Adrenal gland (tissue), 19 donors: ENCODE measurements around the gene RPS6KA5. TPM values are rescaled to one million over a fixed set of nuclear protein-coding genes. Genes with fewer than 3 reads are reported as not detected.

Experiments
- DNase-seq, 7 donors: peaks; one replicate each; pipeline ENCODE4 v3.0.0-alpha.2; 2019 to 2020
- H3K27ac ChIP-seq, 5 donors: fragments of 200-600 bp; sonication (generic) in 4 of 5; 1 replicate in 3 of 5; 2 replicates in 2 of 5; pipeline versions ENCODE4 v1.5.1 to v1.8.0; 2016 to 2020; ENCODE audit warnings: mild to moderate bottlenecking in 1 of 5
- H3K27me3 ChIP-seq: fragments of 200-600 bp; 2 replicates; pipeline ENCODE4 v1.8.0; 2021
- H3K36me3 ChIP-seq, 2 donors: fragments of 200-600 bp; replicated peaks in 1 of 2; 1 replicate in 1 of 2; 2 replicates in 1 of 2; pipeline versions ENCODE4 v1.5.1 to v1.8.0; 2018 to 2022
- H3K4me1 ChIP-seq, 2 donors: fragments of 200-600 bp; replicated peaks in 1 of 2; 1 replicate in 1 of 2; 2 replicates in 1 of 2; pipeline versions ENCODE4 v1.5.1 to v1.8.0; 2018 to 2021
- H3K4me3 ChIP-seq, 4 donors: fragments of 200-600 bp; sonication (generic) in 3 of 4; one replicate each; pipeline ENCODE4 v1.5.1; 2016 to 2018
- H3K9me3 ChIP-seq, 3 donors: fragments of 200-600 bp; sonication (generic) in 1 of 3; replicated peaks in 1 of 3; 1 replicate in 2 of 3; 2 replicates in 1 of 3; pipeline versions ENCODE4 v1.5.1 to v1.8.0; 2016 to 2021
- POLR2A ChIP-seq, 2 donors: fragments of 450-650 bp; IDR thresholded peaks; one replicate each; pipeline ENCODE4 v1.6.1; 2017; ENCODE audit warnings: antibody characterized with exemption in 2 of 2, mild to moderate bottlenecking in 2 of 2, moderate library complexity in 1 of 2
- WGBS, 4 donors: extraction: QIAGEN DNeasy Blood & Tissue Kit in 2 of 4; methylation state at CpG; one replicate each; pipeline versions ENCODE4 v1.1.5 to v1.1.7; 2013 to 2017; 5-methylcytosine and 5-hydroxymethylcytosine counted together
- intact Hi-C, 2 donors: fragments of 100-400 bp; cut with DNase I; formaldehyde crosslinking; loops; one replicate each; pipeline versions ENCODE4 v1.14.1 to v1.15.0; 2022 to 2023
- long read RNA-seq, 10 donors: library from polyadenylated mRNA in 3 of 10; unstranded in 2 of 10; stranded (forward) in 1 of 10; transcript quantifications; one replicate each; pipeline ENCODE4 v2.0.0 and lab custom pipeline, GENCODE V29; 2021 to 2026
- polyA plus RNA-seq, 3 donors: library from polyadenylated mRNA; stranded (reverse); fragments of 200-250 nt in 2 of 3; fragments of 350-450 nt in 1 of 3; fragmentation: Illumina TruSeq in 1 of 3; extraction: RNeasy Lipid Tissue Mini Kit (QIAGEN cat#74804) in 1 of 3; gene quantifications; one replicate each; pipeline ENCODE4 v1.2.3, GENCODE V29; 2013 to 2014
- total RNA-seq, 9 donors: library from RNA; depleted of rRNA in 4 of 9; stranded (reverse); fragments of >200 nt in 4 of 9; fragments of 120-200 nt in 1 of 9; fragmentation: NEBNext Ultra II Directional in 1 of 9; extraction: Animal tissue kit (Norgen Biotek cat#: 25700) in 1 of 9; gene quantifications; one replicate each; pipeline versions ENCODE4 v1.1.0 to v1.2.4, GENCODE V29; 2013 to 2023
- TF ChIP-seq, protein P1 (sequence below), 6 experiments: fragments of 450-650 bp in 4 of 6; fragments of 200-600 bp in 2 of 6; sonication (generic) in 1 of 6; IDR thresholded peaks; 1 replicate in 5 of 6; 2 replicates in 1 of 6; pipeline versions ENCODE4 v1.5.1 to v1.8.0; 2016 to 2021; ENCODE audit warnings: antibody characterized with exemption in 6 of 6, mild to moderate bottlenecking in 2 of 6, moderate library complexity in 1 of 6
- donor health status: healthy with polysubstance abuse.
- donor health status: Bipolar disorder and iron deficiency.
- donor health status: DM: yes; HTN: yes; CAD: no.
- donor health status: DM: no; HTN: no; CAD: no.
- donor health status: DM: no; HTN: no; CAD: no.
- donor health status: DM: yes; HTN: yes; CAD: no.

RPS6KA5 gene
- total RNA-seq (1 to 10 TPM; 1.7 to 5.5 (median 2.1) TPM), polyA plus RNA-seq (under 1 TPM; 0.27 to 0.99 (median 0.72) TPM)
- long read RNA-seq, donor 1: 0 reads
- long read RNA-seq, donor 2: 0 reads
- long read RNA-seq, donor 3: 0 reads
- long read RNA-seq, donor 4: 0 reads
- long read RNA-seq, donor 5, full-length matches to known transcripts: 3 of 4 reads
- long read RNA-seq, donor 5, partial matches to known transcripts: 1 of 4 reads
- long read RNA-seq, donor 5, other reads (novel, unspliced or antisense): 0 of 4 reads
- long read RNA-seq, donor 6, partial matches to known transcripts: 0 of 1 reads
- long read RNA-seq, donor 6, other reads (novel, unspliced or antisense): 1 of 1 reads
- long read RNA-seq, donor 7: 0 reads
- long read RNA-seq, donor 8: 0 reads
- long read RNA-seq, donor 9: 0 reads
- long read RNA-seq, donor 10: 0 reads

DNA sequence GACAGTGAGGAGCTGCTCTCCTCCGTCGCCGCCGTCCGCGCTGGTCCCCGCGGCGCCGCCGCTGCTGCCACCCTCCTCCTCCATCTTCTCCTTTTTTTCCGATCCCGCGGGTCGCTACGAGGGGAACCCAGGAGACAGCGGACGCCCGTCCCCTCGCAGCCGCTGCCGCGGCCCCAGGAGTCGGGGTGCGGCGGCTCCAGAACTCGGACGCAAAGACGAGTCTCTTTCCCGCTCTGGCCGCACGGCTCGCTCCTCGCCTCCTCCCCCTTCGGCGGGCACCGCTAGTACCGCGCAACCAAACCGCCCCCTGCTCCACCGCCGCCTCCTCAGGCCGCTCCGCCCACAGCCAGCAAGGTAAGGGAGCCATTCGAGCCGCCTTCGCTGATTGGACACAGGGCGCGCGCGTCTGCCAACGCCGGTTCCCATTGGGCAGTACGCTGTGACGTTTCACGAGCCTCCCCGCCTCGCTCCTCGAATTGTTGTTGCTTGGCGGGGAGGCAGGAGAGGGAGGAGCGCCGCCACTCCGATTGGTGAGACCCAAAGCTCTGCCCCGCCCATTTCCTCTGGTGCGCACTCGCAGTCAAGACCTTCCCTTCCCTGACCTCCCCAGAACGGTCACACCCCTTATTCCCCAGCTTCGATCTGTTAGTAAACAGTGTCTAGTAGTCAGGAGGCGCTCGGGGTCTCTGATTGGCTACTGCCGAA, at the start of gene RPS6KA5:
Gene RPS6KA5, minus strand, starts transcription at position 291 of the 705 bp plus-strand sequence. Its CDS starts 207 bp downstream, at position 84.
- 0 to 1% (median 1%) methylated on average over 24 to 71 of the region's 71 CpGs for WGBS, 4 donors
- H3K9me3 ChIP-seq: no peaks in the 10 kb centered on the region
- intact Hi-C loops: no loop called here
- H3K36me3 ChIP-seq: no peaks in the 10 kb centered on the region
- DNase-seq: peak; percentile 100
- H3K27ac ChIP-seq: peak within 1 kb of the TSS; percentile 80 to 93 (median 83)
- no peaks in the 10 kb centered on the region for H3K27me3 ChIP-seq
- TF ChIP-seq, protein P1, sequence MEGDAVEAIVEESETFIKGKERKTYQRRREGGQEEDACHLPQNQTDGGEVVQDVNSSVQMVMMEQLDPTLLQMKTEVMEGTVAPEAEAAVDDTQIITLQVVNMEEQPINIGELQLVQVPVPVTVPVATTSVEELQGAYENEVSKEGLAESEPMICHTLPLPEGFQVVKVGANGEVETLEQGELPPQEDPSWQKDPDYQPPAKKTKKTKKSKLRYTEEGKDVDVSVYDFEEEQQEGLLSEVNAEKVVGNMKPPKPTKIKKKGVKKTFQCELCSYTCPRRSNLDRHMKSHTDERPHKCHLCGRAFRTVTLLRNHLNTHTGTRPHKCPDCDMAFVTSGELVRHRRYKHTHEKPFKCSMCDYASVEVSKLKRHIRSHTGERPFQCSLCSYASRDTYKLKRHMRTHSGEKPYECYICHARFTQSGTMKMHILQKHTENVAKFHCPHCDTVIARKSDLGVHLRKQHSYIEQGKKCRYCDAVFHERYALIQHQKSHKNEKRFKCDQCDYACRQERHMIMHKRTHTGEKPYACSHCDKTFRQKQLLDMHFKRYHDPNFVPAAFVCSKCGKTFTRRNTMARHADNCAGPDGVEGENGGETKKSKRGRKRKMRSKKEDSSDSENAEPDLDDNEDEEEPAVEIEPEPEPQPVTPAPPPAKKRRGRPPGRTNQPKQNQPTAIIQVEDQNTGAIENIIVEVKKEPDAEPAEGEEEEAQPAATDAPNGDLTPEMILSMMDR (IDR thresholded peaks at IDR 0.05): peak in 5 of 6 experiments; percentile 24 to 46 (median 27)
- TF ChIP-seq POLR2A (IDR thresholded peaks at IDR 0.05): peak; percentile 76 to 91
- peak within 1 kb of the TSS; percentile 54 to 98 (median 75) for H3K4me3 ChIP-seq
- H3K4me1 ChIP-seq: peaks cover 3 to 11% of the 10 kb centered on the region in 2 donors

DNA sequence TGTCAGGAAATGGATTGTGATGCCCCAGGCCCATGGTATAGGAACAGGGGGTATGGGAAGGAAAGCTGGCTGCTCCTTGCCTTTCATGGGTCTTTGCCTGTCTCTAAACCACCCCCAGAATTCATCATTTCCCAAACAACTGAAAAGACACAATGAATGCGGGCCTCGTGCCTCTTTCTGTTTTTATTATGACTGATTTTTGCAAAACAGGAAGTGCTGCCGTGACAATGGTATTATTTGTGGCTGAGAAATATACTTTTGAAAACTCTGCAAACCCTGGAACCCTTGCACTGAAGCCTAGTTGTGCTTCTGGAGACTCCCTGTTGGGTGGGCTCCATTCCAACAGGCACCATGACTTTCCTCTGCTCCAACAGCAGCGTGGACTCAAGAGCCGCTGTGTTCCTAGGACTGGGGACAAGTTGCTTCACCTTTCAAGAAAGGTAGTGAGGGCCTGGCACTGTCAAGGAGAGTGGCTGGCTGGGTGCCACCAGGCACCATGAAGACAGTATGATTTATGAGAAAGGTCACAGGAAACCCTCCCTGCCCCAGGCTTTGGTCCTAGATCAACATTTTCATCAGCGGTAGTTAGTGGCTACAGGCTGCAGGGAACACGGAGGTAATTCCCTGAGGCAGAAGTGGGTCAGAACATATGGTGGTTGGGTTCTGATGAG, 48.6 kb upstream of the RPS6KA5 start:
- Histone ChIP-seq H3K4me1 (peaks cover 4 to 23% of the 10 kb centered on the region in 2 donors), H3K9me3 (no peaks in the 10 kb centered on the region), H3K4me3 (no peak overlapping the region), H3K27ac (peak overlapping the region in 2 of 5 donors; percentile 26 to 29), H3K36me3 (no peaks in the 10 kb centered on the region), H3K27me3 (no peaks in the 10 kb centered on the region)
- 49 to 55% (median 52%) methylated on average over 7 of the region's 7 CpGs for WGBS, 4 donors
- intact Hi-C loops: no loop called here
- peak in 4 of 7 donors; percentile 13 to 78 (median 24) for DNase-seq
- TF ChIP-seq, protein P1 (IDR thresholded peaks at IDR 0.05): no peak
- no peak for TF ChIP-seq POLR2A (IDR thresholded peaks at IDR 0.05)

DNA sequence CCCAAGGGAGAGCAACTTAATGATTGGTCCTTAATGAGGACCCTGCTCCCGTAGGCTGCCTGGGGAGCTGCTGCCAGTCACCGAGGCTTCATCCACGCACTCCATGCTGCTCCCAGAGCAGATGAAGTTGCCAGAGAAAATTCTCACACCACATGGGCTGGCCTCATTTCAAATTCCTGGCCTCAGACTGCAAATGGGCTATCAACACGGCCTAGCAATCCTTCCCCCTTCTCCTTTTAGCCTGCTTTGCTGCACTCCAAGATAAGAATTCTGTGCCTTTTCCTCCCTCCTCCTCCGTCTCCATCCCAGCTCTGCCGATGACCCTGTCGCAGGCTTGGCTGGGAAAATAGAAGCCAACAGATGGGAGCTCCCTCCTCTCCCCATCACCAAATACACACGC, 42.7 kb upstream of the RPS6KA5 start:
- intact Hi-C loops: no loop called here
- no peak overlapping the region for H3K4me3 ChIP-seq
- H3K27me3 ChIP-seq: no peaks in the 10 kb centered on the region
- H3K36me3 ChIP-seq: no peaks in the 10 kb centered on the region
- no peak for DNase-seq
- WGBS, 4 donors: 66 to 77% (median 73%) methylated on average over 8 of the region's 8 CpGs
- no peaks in the 10 kb centered on the region for H3K9me3 ChIP-seq
- no peak for TF ChIP-seq POLR2A (IDR thresholded peaks at IDR 0.05)
- no peaks in the 10 kb centered on the region for H3K4me1 ChIP-seq
- no peak overlapping the region for H3K27ac ChIP-seq

DNA sequence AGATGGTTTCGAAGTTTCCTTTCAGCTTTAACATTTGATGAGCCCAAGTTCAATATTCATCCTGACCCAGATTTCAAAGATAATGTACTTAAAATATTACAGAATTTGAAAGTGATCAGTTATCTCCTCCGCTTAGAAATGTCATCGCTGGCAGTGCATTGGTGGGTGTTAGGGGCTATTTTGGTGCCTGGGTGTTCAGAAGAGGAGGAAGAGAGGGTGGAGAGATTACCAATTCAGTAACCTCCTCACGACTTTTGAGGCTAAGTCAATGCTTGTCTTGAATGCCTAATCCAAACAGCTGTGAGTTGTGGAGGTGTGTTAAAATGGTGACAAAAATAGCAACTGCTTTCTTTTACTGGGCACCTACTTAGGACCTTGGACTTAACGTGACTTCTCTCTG, 39.7 kb upstream of the RPS6KA5 start:
- Histone ChIP-seq H3K27ac (no peak overlapping the region), H3K4me1 (no peaks in the 10 kb centered on the region), H3K4me3 (no peak overlapping the region), H3K36me3 (no peaks in the 10 kb centered on the region), H3K9me3 (no peaks in the 10 kb centered on the region), H3K27me3 (no peaks in the 10 kb centered on the region)
- no peak for TF ChIP-seq POLR2A (IDR thresholded peaks at IDR 0.05)
- TF ChIP-seq, protein P1 (IDR thresholded peaks at IDR 0.05): no peak
- 78 to 84% (median 80%) methylated on average over 5 of the region's 5 CpGs for WGBS, 4 donors
- intact Hi-C loops: no loop called here
- no peak for DNase-seq
